HCT116 (cell line): Measurements from ENCODE around the gene CCR6.

Experiments
- EZH2 ChIP-seq: fragments of 200-600 bp; sonication (generic); IDR thresholded peaks from 2 replicates; pipeline ENCODE4 v1.6.1; 2017; ENCODE audit warnings: antibody characterized with exemption, mixed run types
- POLR2A ChIP-seq: IDR thresholded peaks from 2 replicates; pipeline ENCODE4 v1.7.0; 2011; ENCODE audit warnings: borderline replicate concordance; ENCODE audit not compliant: insufficient read depth, insufficient read length; ENCODE audit errors: extremely low read depth
- SRF ChIP-seq: IDR thresholded peaks from 2 replicates; pipeline ENCODE4 v1.6.1; 2012; ENCODE audit warnings: low read depth
- TF ChIP-seq, protein P1 (sequence below), 3 experiments: fragments of 200-600 bp in 1 of 3; sonication (generic) in 1 of 3; IDR thresholded peaks in 2 of 3; conservative IDR thresholded peaks in 1 of 3; 2 replicates each; pipeline ENCODE4 v1.5.1; 2012 to 2017; ENCODE audit warnings: low read depth in 2 of 3, low read length in 2 of 3, antibody characterized with exemption in 1 of 3, borderline replicate concordance in 1 of 3, control low read depth in 1 of 3, mild to moderate bottlenecking in 1 of 3, mixed read lengths in 1 of 3, mixed run types in 1 of 3, moderate library complexity in 1 of 3; ENCODE audit not compliant: insufficient read depth in 1 of 3
- TF ChIP-seq, protein P2 (sequence below): IDR thresholded peaks from 2 replicates; pipeline ENCODE4 v1.6.1; 2012

DNA sequence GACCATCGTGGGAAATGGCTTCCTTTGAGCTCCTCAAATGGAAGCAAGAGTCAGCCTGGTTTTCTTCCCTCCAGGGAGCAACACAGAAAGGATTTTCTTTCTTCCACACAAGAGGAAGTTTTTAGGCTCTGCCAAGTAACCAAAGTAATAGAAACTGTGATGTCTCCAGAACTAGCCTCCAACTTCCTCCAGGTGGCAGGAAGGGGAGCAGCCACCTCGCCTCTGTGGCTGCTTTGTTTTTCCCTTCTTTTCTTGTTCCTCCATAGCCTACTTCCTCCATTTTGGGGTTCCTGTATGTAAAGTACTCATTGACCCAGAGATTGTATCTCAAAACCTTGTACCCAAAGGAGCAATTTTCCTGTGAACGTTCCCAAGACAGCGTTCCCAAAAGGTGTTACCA is 32.7 kb upstream of the CCR6 start:
- TF ChIP-seq SRF (no peak), POLR2A (no peak), EZH2 (no peak)
- TF ChIP-seq, protein P1, sequence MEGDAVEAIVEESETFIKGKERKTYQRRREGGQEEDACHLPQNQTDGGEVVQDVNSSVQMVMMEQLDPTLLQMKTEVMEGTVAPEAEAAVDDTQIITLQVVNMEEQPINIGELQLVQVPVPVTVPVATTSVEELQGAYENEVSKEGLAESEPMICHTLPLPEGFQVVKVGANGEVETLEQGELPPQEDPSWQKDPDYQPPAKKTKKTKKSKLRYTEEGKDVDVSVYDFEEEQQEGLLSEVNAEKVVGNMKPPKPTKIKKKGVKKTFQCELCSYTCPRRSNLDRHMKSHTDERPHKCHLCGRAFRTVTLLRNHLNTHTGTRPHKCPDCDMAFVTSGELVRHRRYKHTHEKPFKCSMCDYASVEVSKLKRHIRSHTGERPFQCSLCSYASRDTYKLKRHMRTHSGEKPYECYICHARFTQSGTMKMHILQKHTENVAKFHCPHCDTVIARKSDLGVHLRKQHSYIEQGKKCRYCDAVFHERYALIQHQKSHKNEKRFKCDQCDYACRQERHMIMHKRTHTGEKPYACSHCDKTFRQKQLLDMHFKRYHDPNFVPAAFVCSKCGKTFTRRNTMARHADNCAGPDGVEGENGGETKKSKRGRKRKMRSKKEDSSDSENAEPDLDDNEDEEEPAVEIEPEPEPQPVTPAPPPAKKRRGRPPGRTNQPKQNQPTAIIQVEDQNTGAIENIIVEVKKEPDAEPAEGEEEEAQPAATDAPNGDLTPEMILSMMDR (IDR thresholded peaks at IDR 0.05 in 2 of 3, conservative IDR thresholded peaks at IDR 0.05 in 1 of 3; ENCODE audit: borderline replicate concordance in 1 of 3, insufficient read depth in 1 of 3, low read depth in 2 of 3, low read length in 2 of 3) = no peak
- TF ChIP-seq, protein P2, sequence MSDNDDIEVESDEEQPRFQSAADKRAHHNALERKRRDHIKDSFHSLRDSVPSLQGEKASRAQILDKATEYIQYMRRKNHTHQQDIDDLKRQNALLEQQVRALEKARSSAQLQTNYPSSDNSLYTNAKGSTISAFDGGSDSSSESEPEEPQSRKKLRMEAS = no peak
